ENCODE results near the gene ZNF783. TPM values are rescaled to one million over a fixed set of nuclear protein-coding genes. Genes with fewer than 3 reads are reported as not detected.

The ZNF783 gene
- total RNA-seq, 1 experiment from 2014 or later: 15.8 TPM

DNA sequence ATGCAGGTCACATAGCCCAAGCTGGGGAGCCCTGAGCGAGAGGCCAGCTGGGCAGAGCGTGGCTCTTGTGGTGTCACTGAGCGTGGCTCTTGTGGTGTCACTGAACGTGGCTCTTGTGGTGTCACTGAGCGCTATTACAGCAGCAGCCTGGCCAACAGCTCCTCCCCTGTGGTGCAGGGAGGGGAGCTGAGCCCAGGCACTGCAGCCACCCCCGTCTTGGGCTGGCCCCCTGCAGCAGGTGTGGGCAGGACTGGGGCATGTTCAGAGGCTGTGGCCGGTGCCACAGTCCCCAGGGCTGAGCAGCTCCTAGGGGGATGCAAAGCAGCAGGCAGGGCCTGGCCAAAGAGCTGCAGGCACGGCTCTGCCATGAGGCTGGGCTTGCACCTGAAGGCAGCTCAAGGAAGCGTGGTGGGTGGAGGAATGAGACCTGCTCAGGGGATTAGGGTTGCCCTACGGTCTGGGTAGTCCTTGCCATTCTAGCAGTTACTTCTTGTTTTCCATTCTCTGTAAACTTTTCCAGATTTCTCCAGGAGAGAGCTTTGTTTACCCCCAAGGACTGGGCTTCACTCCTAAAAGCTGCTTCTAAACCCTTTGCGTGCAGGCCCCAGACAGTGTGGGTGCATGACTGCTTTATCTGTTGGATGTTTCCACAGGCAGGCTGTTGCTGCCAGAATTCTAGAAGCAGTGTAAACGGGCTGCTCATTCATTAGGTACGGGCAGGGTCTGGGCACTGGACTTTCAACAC lies 29.2 kb downstream of the ZNF783 start:
- H3K4me2 ChIP-seq: no peak overlapping the region
- peaks cover 13% of the 10 kb centered on the region for H3K4me1 ChIP-seq (replicated peaks; ENCODE audit: insufficient read depth)
- H3K79me2 ChIP-seq (ENCODE audit: low read depth): no peaks in the 10 kb centered on the region
- ChIA-PET CTCF (no interaction called here), POLR2A (ENCODE audit: unreplicated experiment) (interaction anchor here (0.6 kb wide), 1 partner anchor 315 kb away, joined by 10 read pairs; no protein-coding TSS in a partner anchor)
- intact Hi-C loops (cut with micrococcal nuclease; ENCODE audit: unreplicated experiment): no loop called here
- no peak overlapping the region for H2AFZ ChIP-seq
- no peaks in the 10 kb centered on the region for H4K20me1 ChIP-seq (ENCODE audit: insufficient read depth)
- H3F3A ChIP-seq (ENCODE audit: insufficient read depth, low read depth): peaks cover 9% of the 10 kb centered on the region; the same call in 1 of the 2 replicates
- no TSS peak for BruUV-seq (replicated peaks)
- H3K4me3 ChIP-seq: no peak overlapping the region
- H3K27me3 ChIP-seq (ENCODE audit: insufficient read depth, low read depth): no peaks in the 10 kb centered on the region
- H3K36me3 ChIP-seq (ENCODE audit: low read depth): no peaks in the 10 kb centered on the region
- H3K9me3 ChIP-seq (ENCODE audit: insufficient read depth, low read depth): no peaks in the 10 kb centered on the region
- no peaks in the 10 kb centered on the region for H3K9me2 ChIP-seq (ENCODE audit: insufficient read depth)
- no peak overlapping the region for H3K27ac ChIP-seq
- TF ChIP-seq, protein P1, sequence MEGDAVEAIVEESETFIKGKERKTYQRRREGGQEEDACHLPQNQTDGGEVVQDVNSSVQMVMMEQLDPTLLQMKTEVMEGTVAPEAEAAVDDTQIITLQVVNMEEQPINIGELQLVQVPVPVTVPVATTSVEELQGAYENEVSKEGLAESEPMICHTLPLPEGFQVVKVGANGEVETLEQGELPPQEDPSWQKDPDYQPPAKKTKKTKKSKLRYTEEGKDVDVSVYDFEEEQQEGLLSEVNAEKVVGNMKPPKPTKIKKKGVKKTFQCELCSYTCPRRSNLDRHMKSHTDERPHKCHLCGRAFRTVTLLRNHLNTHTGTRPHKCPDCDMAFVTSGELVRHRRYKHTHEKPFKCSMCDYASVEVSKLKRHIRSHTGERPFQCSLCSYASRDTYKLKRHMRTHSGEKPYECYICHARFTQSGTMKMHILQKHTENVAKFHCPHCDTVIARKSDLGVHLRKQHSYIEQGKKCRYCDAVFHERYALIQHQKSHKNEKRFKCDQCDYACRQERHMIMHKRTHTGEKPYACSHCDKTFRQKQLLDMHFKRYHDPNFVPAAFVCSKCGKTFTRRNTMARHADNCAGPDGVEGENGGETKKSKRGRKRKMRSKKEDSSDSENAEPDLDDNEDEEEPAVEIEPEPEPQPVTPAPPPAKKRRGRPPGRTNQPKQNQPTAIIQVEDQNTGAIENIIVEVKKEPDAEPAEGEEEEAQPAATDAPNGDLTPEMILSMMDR (conservative IDR thresholded peaks at IDR 0.05): no peak
- no peak for TF ChIP-seq EZH2 (IDR thresholded peaks at IDR 0.05; ENCODE audit: low read depth)
- DNase-seq: no peak

DNA sequence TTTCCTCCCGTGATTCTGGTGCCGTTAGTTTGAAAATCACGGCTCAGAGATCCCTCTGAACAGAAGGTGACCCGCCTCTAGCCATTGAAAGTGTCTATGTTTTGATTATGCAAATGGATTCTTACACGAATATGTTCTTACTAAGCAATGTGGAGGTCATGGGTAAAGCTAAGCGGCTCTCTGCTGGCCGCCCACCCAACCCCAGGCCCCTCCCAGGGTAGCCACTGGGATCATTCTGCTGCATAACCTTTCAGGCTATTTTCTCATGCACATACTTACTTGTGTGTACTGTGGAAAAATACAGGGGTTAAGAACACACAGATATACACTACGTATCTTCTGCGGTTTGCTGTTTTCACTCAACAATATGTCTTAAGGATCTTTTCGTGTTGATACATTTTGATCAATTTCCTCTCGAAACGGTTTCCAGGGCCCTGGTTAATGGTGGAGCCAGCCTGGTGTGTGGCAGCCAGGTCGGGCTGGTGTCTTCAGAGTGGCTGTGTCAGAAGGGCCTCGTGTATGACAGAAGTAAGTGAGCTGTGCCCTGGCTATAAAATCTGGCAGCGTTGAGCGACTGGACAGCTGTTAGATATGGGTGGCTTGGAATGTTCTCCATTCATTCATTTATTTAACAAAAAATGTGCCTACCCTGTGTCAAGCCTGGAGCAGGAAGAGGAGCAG lies 29.9 kb downstream of the ZNF783 start:
- Histone ChIP-seq H3K27ac (no peak overlapping the region), H3K4me1 (replicated peaks; ENCODE audit: insufficient read depth) (peaks cover 6% of the 10 kb centered on the region), H3K9me2 (ENCODE audit: insufficient read depth) (no peaks in the 10 kb centered on the region), H3K27me3 (ENCODE audit: insufficient read depth, low read depth) (no peaks in the 10 kb centered on the region), H4K20me1 (ENCODE audit: insufficient read depth) (no peaks in the 10 kb centered on the region), H3K36me3 (ENCODE audit: low read depth) (no peaks in the 10 kb centered on the region), H2AFZ (no peak overlapping the region), H3K4me2 (no peak overlapping the region), H3K4me3 (no peak overlapping the region), H3K79me2 (ENCODE audit: low read depth) (no peaks in the 10 kb centered on the region), H3F3A (ENCODE audit: insufficient read depth, low read depth) (peaks cover 2% of the 10 kb centered on the region; the same call in 1 of the 2 replicates), H3K9me3 (ENCODE audit: insufficient read depth, low read depth) (no peaks in the 10 kb centered on the region)
- no peak for DNase-seq
- POLR2A ChIA-PET (ENCODE audit: unreplicated experiment): interaction anchor here (0.6 kb wide), 1 partner anchor 314 kb away, joined by 10 read pairs; no protein-coding TSS in a partner anchor
- BruUV-seq (replicated peaks): no TSS peak
- intact Hi-C loops (cut with micrococcal nuclease; ENCODE audit: unreplicated experiment): no loop called here
- TF ChIP-seq, protein P1 (conservative IDR thresholded peaks at IDR 0.05): no peak
- no peak for TF ChIP-seq EZH2 (IDR thresholded peaks at IDR 0.05; ENCODE audit: low read depth)
- CTCF ChIA-PET: interaction anchor here (0.6 kb wide), 1 partner anchor 13 kb away, joined by 4 read pairs; no protein-coding TSS in a partner anchor

DNA sequence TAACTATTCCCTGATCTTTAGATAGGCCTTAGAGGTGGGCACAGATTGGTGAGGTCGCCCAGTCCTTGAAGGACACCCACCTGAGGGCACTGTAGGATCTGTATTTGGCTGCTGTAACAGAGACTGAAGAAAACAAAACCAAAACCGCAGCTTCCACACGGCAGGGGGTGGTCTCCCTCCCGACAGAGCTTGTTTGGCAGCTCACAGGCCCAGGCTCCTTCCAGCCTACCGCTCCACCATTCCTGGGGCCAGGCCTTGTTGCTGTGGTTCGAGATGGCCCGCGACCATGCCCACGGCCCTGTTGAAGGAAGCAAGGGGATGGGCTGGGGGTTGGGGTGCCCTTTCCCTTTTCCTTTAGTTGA lies 30.4 kb downstream of the ZNF783 start:
- POLR2A ChIA-PET (ENCODE audit: unreplicated experiment): no interaction called here
- BruUV-seq (replicated peaks): no TSS peak

More for the DNA sequence above, 30.4 kb downstream of the ZNF783 start:
- Histone ChIP-seq H3K79me2 (ENCODE audit: low read depth) (no peaks in the 10 kb centered on the region), H3K36me3 (ENCODE audit: low read depth) (no peaks in the 10 kb centered on the region), H3K9me2 (ENCODE audit: insufficient read depth) (no peaks in the 10 kb centered on the region), H2AFZ (no peak overlapping the region), H3K27me3 (ENCODE audit: insufficient read depth, low read depth) (no peaks in the 10 kb centered on the region), H3K27ac (no peak overlapping the region), H3K4me2 (no peak overlapping the region), H3K9me3 (ENCODE audit: insufficient read depth, low read depth) (no peaks in the 10 kb centered on the region), H4K20me1 (ENCODE audit: insufficient read depth) (no peaks in the 10 kb centered on the region), H3K4me3 (no peak overlapping the region), H3K4me1 (replicated peaks; ENCODE audit: insufficient read depth) (0 out of 2 replicates have a peak, but pooled peaks cover under 1% of the 10 kb centered on the region), H3F3A (ENCODE audit: insufficient read depth, low read depth) (no peaks in the 10 kb centered on the region)
- no peak for TF ChIP-seq EZH2 (IDR thresholded peaks at IDR 0.05; ENCODE audit: low read depth)
- TF ChIP-seq, protein P1 (conservative IDR thresholded peaks at IDR 0.05): no peak
- CTCF ChIA-PET: interaction anchor here (0.6 kb wide), 1 partner anchor 13 kb away, joined by 4 read pairs; no protein-coding TSS in a partner anchor
- DNase-seq: no peak
- intact Hi-C loops (cut with micrococcal nuclease; ENCODE audit: unreplicated experiment): no loop called here

Data from PC-9 (cell line).